ENCODE measurements around the gene NANP. TPM values are rescaled to one million over a fixed set of nuclear protein-coding genes. Genes with fewer than 3 reads are reported as not detected.

NANP gene
- total and polyA plus RNA-seq, 2 of the 13 experiments (the other 11 are each of a cell fraction or from before 2014, with no cell fraction given) = 8.9 to 21.5 TPM

- TF ChIP-seq ZNF280B (CRISPR knock-in tag; IDR thresholded peaks at IDR 0.05; ENCODE audit: borderline replicate concordance) (no peak), HDAC6 (IDR thresholded peaks at IDR 0.05; ENCODE audit: low read depth, low read length) (no peak), ZNF337 (CRISPR knock-in tag; IDR thresholded peaks at IDR 0.05; ENCODE audit: borderline replicate concordance, low read depth) (no peak), AFF4 (CRISPR knock-in tag; IDR thresholded peaks at IDR 0.05) (no peak), HDAC2 (CRISPR knock-in tag; IDR thresholded peaks at IDR 0.05) (no peak), ZBTB4 (CRISPR knock-in tag; IDR thresholded peaks at IDR 0.05; ENCODE audit: borderline replicate concordance) (no peak), ZNF780A (CRISPR knock-in tag; IDR thresholded peaks at IDR 0.05) (no peak), ZNF18 (CRISPR knock-in tag; IDR thresholded peaks at IDR 0.05; ENCODE audit: insufficient replicate concordance) (no peak), SAP130 (CRISPR knock-in tag; IDR thresholded peaks at IDR 0.05; ENCODE audit: low read depth) (no peak)
- TF ChIP-seq, protein P1, sequence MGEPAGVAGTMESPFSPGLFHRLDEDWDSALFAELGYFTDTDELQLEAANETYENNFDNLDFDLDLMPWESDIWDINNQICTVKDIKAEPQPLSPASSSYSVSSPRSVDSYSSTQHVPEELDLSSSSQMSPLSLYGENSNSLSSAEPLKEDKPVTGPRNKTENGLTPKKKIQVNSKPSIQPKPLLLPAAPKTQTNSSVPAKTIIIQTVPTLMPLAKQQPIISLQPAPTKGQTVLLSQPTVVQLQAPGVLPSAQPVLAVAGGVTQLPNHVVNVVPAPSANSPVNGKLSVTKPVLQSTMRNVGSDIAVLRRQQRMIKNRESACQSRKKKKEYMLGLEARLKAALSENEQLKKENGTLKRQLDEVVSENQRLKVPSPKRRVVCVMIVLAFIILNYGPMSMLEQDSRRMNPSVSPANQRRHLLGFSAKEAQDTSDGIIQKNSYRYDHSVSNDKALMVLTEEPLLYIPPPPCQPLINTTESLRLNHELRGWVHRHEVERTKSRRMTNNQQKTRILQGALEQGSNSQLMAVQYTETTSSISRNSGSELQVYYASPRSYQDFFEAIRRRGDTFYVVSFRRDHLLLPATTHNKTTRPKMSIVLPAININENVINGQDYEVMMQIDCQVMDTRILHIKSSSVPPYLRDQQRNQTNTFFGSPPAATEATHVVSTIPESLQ (CRISPR knock-in tag; conservative IDR thresholded peaks at IDR 0.05) = no peak
- TF ChIP-seq, protein P2, sequence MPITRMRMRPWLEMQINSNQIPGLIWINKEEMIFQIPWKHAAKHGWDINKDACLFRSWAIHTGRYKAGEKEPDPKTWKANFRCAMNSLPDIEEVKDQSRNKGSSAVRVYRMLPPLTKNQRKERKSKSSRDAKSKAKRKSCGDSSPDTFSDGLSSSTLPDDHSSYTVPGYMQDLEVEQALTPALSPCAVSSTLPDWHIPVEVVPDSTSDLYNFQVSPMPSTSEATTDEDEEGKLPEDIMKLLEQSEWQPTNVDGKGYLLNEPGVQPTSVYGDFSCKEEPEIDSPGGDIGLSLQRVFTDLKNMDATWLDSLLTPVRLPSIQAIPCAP (CRISPR knock-in tag; IDR thresholded peaks at IDR 0.05; ENCODE audit: low read depth) = 0 out of 2 replicates have a peak, but pooled peaks have one; percentile 22
- TF ChIP-seq, protein P3, sequence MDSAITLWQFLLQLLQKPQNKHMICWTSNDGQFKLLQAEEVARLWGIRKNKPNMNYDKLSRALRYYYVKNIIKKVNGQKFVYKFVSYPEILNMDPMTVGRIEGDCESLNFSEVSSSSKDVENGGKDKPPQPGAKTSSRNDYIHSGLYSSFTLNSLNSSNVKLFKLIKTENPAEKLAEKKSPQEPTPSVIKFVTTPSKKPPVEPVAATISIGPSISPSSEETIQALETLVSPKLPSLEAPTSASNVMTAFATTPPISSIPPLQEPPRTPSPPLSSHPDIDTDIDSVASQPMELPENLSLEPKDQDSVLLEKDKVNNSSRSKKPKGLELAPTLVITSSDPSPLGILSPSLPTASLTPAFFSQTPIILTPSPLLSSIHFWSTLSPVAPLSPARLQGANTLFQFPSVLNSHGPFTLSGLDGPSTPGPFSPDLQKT (CRISPR knock-in tag; IDR thresholded peaks at IDR 0.05; ENCODE audit: borderline replicate concordance) = no peak
Observed at GRCh38 chr20:25622450-25623224, 1.2 kb downstream of the NANP start (continued).

Measured in HepG2 (cell line).